DOHH2 (cell line): ENCODE results near the gene NDC80.
"Not testable (repeated sequence)": the region's sequence is repeated elsewhere in the genome, so short reads cannot be mapped to it uniquely, and the experiment has no call there.

Experiments
- H3F3A ChIP-seq: fragments of 200-600 bp; sonication (generic), shearing (Covaris generic); 2 replicates; pipeline ENCODE4 v1.6.0; 2016; ENCODE audit warnings: antibody characterized with exemption, mild to moderate bottlenecking; ENCODE audit not compliant: control insufficient read depth, insufficient read depth
- H3K27ac ChIP-seq: fragments of 200-600 bp; sonication (generic); 2 replicates; pipeline ENCODE4 v1.5.1; 2014; ENCODE audit warnings: low read depth, mild to moderate bottlenecking, low read length, moderate library complexity
- H3K27me3 ChIP-seq: fragments of 200-600 bp; sonication (generic); 2 replicates; pipeline ENCODE4 v1.6.1; 2014; ENCODE audit warnings: mild to moderate bottlenecking, low read length, mixed read lengths; ENCODE audit not compliant: control insufficient read depth
- H3K36me3 ChIP-seq: fragments of 200-600 bp; sonication (generic); 2 replicates; pipeline ENCODE4 v1.6.1; 2014; ENCODE audit warnings: mild to moderate bottlenecking, low read length, moderate library complexity, mixed read lengths; ENCODE audit not compliant: control insufficient read depth
- H3K4me1 ChIP-seq: fragments of 200-600 bp; sonication (generic); 2 replicates; pipeline ENCODE4 v1.6.1; 2014; ENCODE audit warnings: mild to moderate bottlenecking, low read length, mixed read lengths; ENCODE audit not compliant: control insufficient read depth
- H3K4me2 ChIP-seq: fragments of 200-600 bp; sonication (generic); 2 replicates; pipeline ENCODE4 v1.6.0; 2014; ENCODE audit warnings: mild to moderate bottlenecking, low read length, moderate library complexity
- H3K4me3 ChIP-seq: fragments of 200-600 bp; sonication (generic); 2 replicates; pipeline ENCODE4 v1.5.1; 2014; ENCODE audit warnings: mild to moderate bottlenecking, low read length, mixed read lengths
- H3K79me2 ChIP-seq: fragments of 200-600 bp; sonication (generic); 2 replicates; pipeline ENCODE4 v1.6.1; 2014; ENCODE audit warnings: mild to moderate bottlenecking, low read length, mixed read lengths; ENCODE audit not compliant: control insufficient read depth
- H3K9me2 ChIP-seq: fragments of 200-600 bp; sonication (generic); replicated peaks from 2 replicates; pipeline ENCODE4 v1.6.1; 2014; ENCODE audit warnings: mild to moderate bottlenecking, low read length, mixed read lengths; ENCODE audit not compliant: control insufficient read depth
- H3K9me3 ChIP-seq: fragments of 200-600 bp; sonication (generic); 2 replicates; pipeline ENCODE4 v1.6.1; 2014; ENCODE audit warnings: antibody characterized with exemption, low read length, mixed read lengths; ENCODE audit not compliant: control insufficient read depth, insufficient read depth
- H4K20me1 ChIP-seq: fragments of 200-600 bp; sonication (generic); 2 replicates; pipeline ENCODE4 v1.6.0; 2014; ENCODE audit warnings: low read depth, mild to moderate bottlenecking, antibody characterized with exemption, low read length, moderate library complexity; ENCODE audit not compliant: control insufficient read depth, insufficient read depth
- EZH2phosphoT487 ChIP-seq: fragments of 200-600 bp; sonication (generic); IDR thresholded peaks from 2 replicates; pipeline ENCODE4 v1.6.1; 2017; ENCODE audit warnings: borderline replicate concordance, mild to moderate bottlenecking, antibody characterized with exemption, low read length, moderate library complexity, mixed read lengths
- TF ChIP-seq, protein P1 (sequence below): fragments of 200-600 bp; sonication (generic); IDR thresholded peaks from one replicate; pipeline ENCODE4 v1.5.1; 2014; ENCODE audit warnings: antibody characterized with exemption, mild to moderate bottlenecking, low read depth, low read length; ENCODE audit not compliant: poor library complexity, severe bottlenecking

NDC80 gene

DNA sequence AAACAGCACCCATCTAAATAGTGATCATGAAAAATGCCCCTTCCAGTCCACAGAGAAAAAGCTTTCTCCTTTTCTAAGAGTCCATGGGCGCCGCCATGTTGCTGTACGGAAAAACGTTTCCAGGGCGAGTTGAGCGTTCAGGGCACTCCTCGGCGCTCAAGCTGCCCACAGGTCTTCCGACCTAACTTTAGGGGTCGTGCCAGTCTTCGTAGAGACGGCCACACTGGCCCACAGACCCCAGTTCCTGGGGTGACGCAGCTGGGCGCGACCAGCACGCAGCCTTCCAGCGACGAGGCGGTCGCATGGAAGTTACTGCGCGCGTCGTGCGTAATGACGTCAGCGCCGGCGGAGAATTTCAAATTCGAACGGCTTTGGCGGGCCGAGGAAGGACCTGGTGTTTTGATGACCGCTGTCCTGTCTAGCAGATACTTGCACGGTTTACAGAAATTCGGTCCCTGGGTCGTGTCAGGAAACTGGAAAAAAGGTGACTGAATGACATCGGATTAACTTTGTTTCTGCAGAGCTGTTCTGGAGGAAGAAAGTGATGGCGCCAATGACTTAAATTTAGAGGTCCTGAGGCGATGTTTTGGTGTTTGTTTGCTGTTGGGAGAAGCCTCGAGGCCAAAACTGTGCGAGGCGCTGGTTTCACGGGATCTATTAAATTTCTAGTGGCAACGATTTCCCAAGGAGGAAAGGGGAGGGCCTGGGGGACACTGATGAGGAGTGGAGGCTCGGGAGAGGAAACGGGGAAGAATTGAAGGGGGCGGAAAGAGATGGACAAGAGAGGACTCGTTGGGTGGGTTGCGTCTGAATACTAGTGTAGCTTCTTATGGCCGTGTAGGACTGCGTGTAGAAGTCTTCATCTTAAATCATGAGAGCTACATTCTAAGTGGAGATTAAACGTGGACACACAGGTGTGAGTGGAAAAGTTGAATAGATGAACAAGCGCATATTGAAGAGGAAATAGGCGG, at the start of gene NDC80, which contains the start of gene METTL4:
Gene NDC80 (plus strand): TSS at position 358 of the 971 bp plus-strand sequence. CDS start 1,429 bp downstream, outside the sequence.
Gene METTL4 (minus strand): TSS at position 306 of the 971 bp plus-strand sequence. CDS start 4,289 bp downstream, outside the sequence.
- Histone ChIP-seq H3K4me3 (peak within 1 kb of the TSS; percentile 98), H4K20me1 (no peaks in the 10 kb centered on the region), H3K36me3 (peaks cover 61% of the 10 kb centered on the region), H3F3A (no peaks in the 10 kb centered on the region), H3K4me1 (peaks cover 31% of the 10 kb centered on the region), H3K27ac (peak within 1 kb of the TSS; percentile 84), H3K79me2 (peaks cover 87% of the 10 kb centered on the region), H3K4me2 (peak within 1 kb of the TSS; percentile 88), H3K9me3 (no peaks in the 10 kb centered on the region), H3K9me2 (no peaks in the 10 kb centered on the region), H3K27me3 (no peaks in the 10 kb centered on the region)
- TF ChIP-seq, protein P1, sequence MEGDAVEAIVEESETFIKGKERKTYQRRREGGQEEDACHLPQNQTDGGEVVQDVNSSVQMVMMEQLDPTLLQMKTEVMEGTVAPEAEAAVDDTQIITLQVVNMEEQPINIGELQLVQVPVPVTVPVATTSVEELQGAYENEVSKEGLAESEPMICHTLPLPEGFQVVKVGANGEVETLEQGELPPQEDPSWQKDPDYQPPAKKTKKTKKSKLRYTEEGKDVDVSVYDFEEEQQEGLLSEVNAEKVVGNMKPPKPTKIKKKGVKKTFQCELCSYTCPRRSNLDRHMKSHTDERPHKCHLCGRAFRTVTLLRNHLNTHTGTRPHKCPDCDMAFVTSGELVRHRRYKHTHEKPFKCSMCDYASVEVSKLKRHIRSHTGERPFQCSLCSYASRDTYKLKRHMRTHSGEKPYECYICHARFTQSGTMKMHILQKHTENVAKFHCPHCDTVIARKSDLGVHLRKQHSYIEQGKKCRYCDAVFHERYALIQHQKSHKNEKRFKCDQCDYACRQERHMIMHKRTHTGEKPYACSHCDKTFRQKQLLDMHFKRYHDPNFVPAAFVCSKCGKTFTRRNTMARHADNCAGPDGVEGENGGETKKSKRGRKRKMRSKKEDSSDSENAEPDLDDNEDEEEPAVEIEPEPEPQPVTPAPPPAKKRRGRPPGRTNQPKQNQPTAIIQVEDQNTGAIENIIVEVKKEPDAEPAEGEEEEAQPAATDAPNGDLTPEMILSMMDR: no peak
- no peak for TF ChIP-seq EZH2phosphoT487

DNA sequence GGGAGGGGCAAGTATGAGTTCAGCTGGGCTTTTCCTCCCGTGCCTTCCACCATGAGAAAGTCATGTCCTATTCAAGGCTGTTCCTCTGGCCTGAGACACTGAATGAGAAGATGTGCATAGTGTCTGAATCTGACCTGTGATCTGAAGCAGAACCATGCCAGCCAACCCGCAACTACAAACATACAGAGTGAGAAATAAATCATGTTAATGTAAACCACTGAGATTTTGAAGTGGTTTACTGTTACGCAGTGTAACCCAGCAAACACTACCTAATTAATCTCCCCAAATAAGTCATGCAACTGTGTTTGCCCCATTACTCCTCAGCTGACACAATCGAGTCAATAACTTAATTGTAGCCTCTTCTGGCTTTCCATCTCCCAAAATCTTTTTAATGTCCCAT, 49.2 kb upstream of the NDC80 start:
- Histone ChIP-seq H3K9me3 (no peaks in the 10 kb centered on the region), H3K9me2 (no peaks in the 10 kb centered on the region), H3F3A (no peaks in the 10 kb centered on the region), H3K4me1 (no peaks in the 10 kb centered on the region), H3K4me3 (no peak overlapping the region), H4K20me1 (no peaks in the 10 kb centered on the region), H3K4me2 (no peak overlapping the region), H3K36me3 (no peaks in the 10 kb centered on the region), H3K27me3 (no peaks in the 10 kb centered on the region), H3K79me2 (no peaks in the 10 kb centered on the region), H3K27ac (no peak overlapping the region)
- TF ChIP-seq, protein P1: no peak
- TF ChIP-seq EZH2phosphoT487: no peak

DNA sequence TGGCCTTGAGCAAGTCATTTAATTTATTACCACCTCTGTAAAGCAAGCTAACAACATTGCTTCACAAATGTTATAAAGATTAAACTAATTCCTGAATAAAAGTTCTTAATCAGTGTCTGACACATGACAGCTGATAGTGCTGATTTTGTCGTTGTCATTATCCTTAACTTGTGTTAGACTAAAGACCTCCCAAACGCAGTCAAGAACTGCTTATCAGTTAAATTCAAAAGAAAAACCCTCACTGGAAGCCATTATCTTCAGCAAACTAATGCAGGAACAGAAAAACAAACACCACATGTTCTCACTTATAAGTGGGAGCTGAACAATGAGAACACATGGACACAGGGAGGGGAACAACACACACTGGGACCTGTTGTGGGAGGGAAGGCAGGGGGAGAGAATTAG, 46.6 kb upstream of the NDC80 start:
- not testable (repeated sequence) for H3K4me2 ChIP-seq, H3K27ac ChIP-seq, H3K9me3 ChIP-seq, H3F3A ChIP-seq, H3K4me1 ChIP-seq, H4K20me1 ChIP-seq, H3K79me2 ChIP-seq, H3K4me3 ChIP-seq, H3K27me3 ChIP-seq, H3K9me2 ChIP-seq, H3K36me3 ChIP-seq

DNA sequence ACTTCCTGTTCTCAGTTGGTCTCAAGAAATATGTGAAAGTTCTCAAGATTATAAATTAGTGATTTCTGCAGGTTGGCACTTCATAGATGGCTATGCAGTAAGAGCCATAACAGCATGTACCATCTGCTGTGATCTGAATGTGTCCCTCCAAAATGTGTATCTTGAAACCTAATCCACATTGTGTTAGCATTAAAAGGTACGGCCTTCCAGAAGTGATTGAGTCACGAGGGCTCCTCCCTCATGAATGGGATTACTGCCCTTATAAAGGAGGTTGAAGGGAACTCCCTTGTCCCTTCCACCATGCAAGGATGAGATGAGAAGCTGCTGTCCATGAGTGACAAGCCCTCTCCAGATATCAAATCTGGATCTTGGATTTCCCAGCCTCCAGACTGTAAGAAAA, 45.0 kb upstream of the NDC80 start:
- Histone ChIP-seq H3K4me3 (no peak overlapping the region), H3K9me2 (no peaks in the 10 kb centered on the region), H3K36me3 (no peaks in the 10 kb centered on the region), H3K9me3 (no peaks in the 10 kb centered on the region), H3K27ac (no peak overlapping the region), H4K20me1 (no peaks in the 10 kb centered on the region), H3K4me1 (no peaks in the 10 kb centered on the region), H3K4me2 (no peak overlapping the region), H3F3A (no peaks in the 10 kb centered on the region), H3K27me3 (no peaks in the 10 kb centered on the region), H3K79me2 (no peaks in the 10 kb centered on the region)
- TF ChIP-seq EZH2phosphoT487: no peak
- TF ChIP-seq, protein P1: no peak
